HG02623 (cell line): ENCODE results near the gene HDAC3.

ENCODE experiments used
- ATAC-seq: cut with Tn5 transposase; IDR thresholded peaks from one replicate; pipeline ENCODE4 v1.9.1; 2021; ENCODE audit warnings: moderate library complexity; ENCODE audit not compliant: unreplicated experiment

Gene HDAC3

GRCh38 chr5:141636413-141637122 is at the start of gene HDAC3, which contains the start of gene RELL2:
Gene HDAC3 (minus strand): TSS chr5:141636849. CDS start chr5:141636790, 59 bp downstream.
Gene RELL2 (plus strand): TSS chr5:141636997. CDS start chr5:141638226, 1,229 bp downstream.
- peak; percentile 64 for ATAC-seq

- no peak for ATAC-seq
These were observed 48.9 kb upstream of the HDAC3 start for GRCh38 chr5:141685591-141685990.

- no peak for ATAC-seq
These were observed 47.0 kb upstream of the HDAC3 start for GRCh38 chr5:141683596-141684141.

- ATAC-seq = no peak
These were observed 45.3 kb upstream of the HDAC3 start, which contains the start of gene ARAP3 for GRCh38 chr5:141681695-141682641. Gene ARAP3 (minus strand): TSS chr5:141682230. CDS start chr5:141680486, 1,744 bp downstream.

- ATAC-seq = no peak
These were observed 44.6 kb upstream of the HDAC3 start for GRCh38 chr5:141681295-141681694.

GRCh38 chr5:141680751-141681201 is 44.1 kb upstream of the HDAC3 start:
- ATAC-seq = no peak

- no peak for ATAC-seq
These were observed 43.5 kb upstream of the HDAC3 start for GRCh38 chr5:141680178-141680577.

- no peak for ATAC-seq
These were observed 40.8 kb upstream of the HDAC3 start for GRCh38 chr5:141677415-141677814.

GRCh38 chr5:141675672-141676071 is 39.0 kb upstream of the HDAC3 start:
- ATAC-seq = no peak

- ATAC-seq = no peak
These were observed 38.1 kb upstream of the HDAC3 start for GRCh38 chr5:141674747-141675146.

- no peak for ATAC-seq
These were observed 36.5 kb upstream of the HDAC3 start for GRCh38 chr5:141672841-141673813.

GRCh38 chr5:141672071-141672840 is 35.6 kb upstream of the HDAC3 start:
- ATAC-seq = no peak

GRCh38 chr5:141669520-141669919 is 32.9 kb upstream of the HDAC3 start:
- no peak for ATAC-seq

- ATAC-seq = no peak
These were observed 32.1 kb upstream of the HDAC3 start for GRCh38 chr5:141668601-141669265.

GRCh38 chr5:141665995-141666940 is 29.6 kb upstream of the HDAC3 start:
- ATAC-seq = no peak

- ATAC-seq = peak; percentile 98
These were observed 28.2 kb upstream of the HDAC3 start for GRCh38 chr5:141664733-141665461.

GRCh38 chr5:141663506-141663905 is 26.9 kb upstream of the HDAC3 start:
- no peak for ATAC-seq
